Ramos (cell line): Measurements from ENCODE around the gene KCND2.
"Not testable (repeated sequence)": the region's sequence is repeated elsewhere in the genome, so short reads cannot be mapped to it uniquely, and the experiment has no call there.

ENCODE experiments used
- in situ Hi-C: fragments of 300-500 bp; cut with MboI; formaldehyde crosslinking; loops from one replicate; pipeline ENCODE4 v1.14.3; 2022; ENCODE audit warnings: low sequenced_read_pairs; ENCODE audit not compliant: unreplicated experiment

The KCND2 gene

GRCh38 chr7:120564145-120564544, 291.2 kb downstream of the KCND2 start:
- in situ Hi-C loops: loop anchor here (25.0 kb wide), 1 partner anchor 1302 kb away; no protein-coding TSS in a partner anchor

- in situ Hi-C loops: loop anchor here (25.0 kb wide), 1 partner anchor 1305 kb away; no protein-coding TSS in a partner anchor
Observed at GRCh38 chr7:120567204-120567603, 294.2 kb downstream of the KCND2 start.

- in situ Hi-C loops: not testable (repeated sequence)
Observed at GRCh38 chr7:120578657-120579056, 305.7 kb downstream of the KCND2 start.

- in situ Hi-C loops: no loop called here
Observed at GRCh38 chr7:120582916-120583315, 309.9 kb downstream of the KCND2 start.

- in situ Hi-C loops: no loop called here
Observed at GRCh38 chr7:120583899-120584586, 311.1 kb downstream of the KCND2 start.

GRCh38 chr7:120586571-120586970, 313.6 kb downstream of the KCND2 start:
- in situ Hi-C loops: no loop called here

GRCh38 chr7:120587243-120587642, 314.3 kb downstream of the KCND2 start:
- in situ Hi-C loops: no loop called here

GRCh38 chr7:120588416-120588815, 315.4 kb downstream of the KCND2 start:
- in situ Hi-C loops: no loop called here

- in situ Hi-C loops: no loop called here
Observed at GRCh38 chr7:120588862-120589261, 315.9 kb downstream of the KCND2 start.

- in situ Hi-C loops: no loop called here
Observed at GRCh38 chr7:120600607-120601006, 327.6 kb downstream of the KCND2 start.

- in situ Hi-C loops: no loop called here
Observed at GRCh38 chr7:120603366-120603765, 330.4 kb downstream of the KCND2 start.

GRCh38 chr7:120609136-120609753, 336.3 kb downstream of the KCND2 start:
- in situ Hi-C loops: no loop called here

- in situ Hi-C loops: no loop called here
Observed at GRCh38 chr7:120611975-120612374, 339.0 kb downstream of the KCND2 start.

- in situ Hi-C loops: no loop called here
Observed at GRCh38 chr7:120615703-120616102, 342.7 kb downstream of the KCND2 start.

- in situ Hi-C loops: no loop called here
Observed at GRCh38 chr7:120617275-120617674, 344.3 kb downstream of the KCND2 start.

GRCh38 chr7:120628251-120628650, 355.3 kb downstream of the KCND2 start:
- in situ Hi-C loops: no loop called here

- in situ Hi-C loops: no loop called here
Observed at GRCh38 chr7:120639884-120640283, 366.9 kb downstream of the KCND2 start.

- in situ Hi-C loops: no loop called here
Observed at GRCh38 chr7:120645966-120646365, 373.0 kb downstream of the KCND2 start.

GRCh38 chr7:120654241-120654640, 381.3 kb downstream of the KCND2 start:
- in situ Hi-C loops: no loop called here

GRCh38 chr7:120658516-120658915, 385.5 kb downstream of the KCND2 start:
- in situ Hi-C loops: no loop called here

GRCh38 chr7:120662291-120662690, 389.3 kb downstream of the KCND2 start:
- in situ Hi-C loops: no loop called here

- in situ Hi-C loops: no loop called here
Observed at GRCh38 chr7:120665068-120665467, 392.1 kb downstream of the KCND2 start.
